GM08714 (cell line): Measurements from ENCODE around the gene SMCP.

Experiments used
- H3K4me3 ChIP-seq: fragments of 200-500 bp; sonication (Bioruptor generic); 2 replicates; pipeline ENCODE4 v1.5.1; 2014; ENCODE audit warnings: mild to moderate bottlenecking, low read length, inconsistent platforms
- ZNF274 ChIP-seq: IDR thresholded peaks from 2 replicates; pipeline ENCODE4 v1.6.1; 2012; ENCODE audit warnings: mild to moderate bottlenecking, low read depth, low read length

SMCP gene

DNA sequence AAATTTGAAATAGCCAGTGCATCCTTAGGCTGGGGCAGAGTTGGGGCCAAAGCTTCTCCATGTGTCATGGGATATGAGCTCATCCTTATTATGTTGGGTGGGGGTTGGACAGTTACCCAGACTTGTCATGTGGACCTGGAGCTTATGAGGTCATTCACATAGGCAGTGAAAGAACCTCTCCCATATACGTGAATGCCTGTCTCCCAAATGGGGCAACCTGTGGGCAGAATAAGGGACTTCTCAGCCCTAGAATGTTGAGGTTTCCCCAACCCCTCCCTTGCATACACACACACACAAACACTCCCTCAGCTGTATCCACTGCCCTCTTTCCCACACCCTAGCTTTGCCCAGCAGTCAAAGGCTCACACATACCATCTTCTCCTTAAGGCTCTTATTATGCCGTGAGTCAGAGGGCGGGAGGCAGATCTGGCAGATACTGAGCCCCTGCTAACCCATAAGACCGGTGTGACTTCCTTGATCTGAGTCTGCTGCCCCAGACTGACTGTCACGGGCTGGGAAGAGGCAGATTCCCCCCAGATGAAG is 28.0 kb downstream of the SMCP start:
- H3K4me3 ChIP-seq, result no peak overlapping the region
- no peak for TF ChIP-seq ZNF274

DNA sequence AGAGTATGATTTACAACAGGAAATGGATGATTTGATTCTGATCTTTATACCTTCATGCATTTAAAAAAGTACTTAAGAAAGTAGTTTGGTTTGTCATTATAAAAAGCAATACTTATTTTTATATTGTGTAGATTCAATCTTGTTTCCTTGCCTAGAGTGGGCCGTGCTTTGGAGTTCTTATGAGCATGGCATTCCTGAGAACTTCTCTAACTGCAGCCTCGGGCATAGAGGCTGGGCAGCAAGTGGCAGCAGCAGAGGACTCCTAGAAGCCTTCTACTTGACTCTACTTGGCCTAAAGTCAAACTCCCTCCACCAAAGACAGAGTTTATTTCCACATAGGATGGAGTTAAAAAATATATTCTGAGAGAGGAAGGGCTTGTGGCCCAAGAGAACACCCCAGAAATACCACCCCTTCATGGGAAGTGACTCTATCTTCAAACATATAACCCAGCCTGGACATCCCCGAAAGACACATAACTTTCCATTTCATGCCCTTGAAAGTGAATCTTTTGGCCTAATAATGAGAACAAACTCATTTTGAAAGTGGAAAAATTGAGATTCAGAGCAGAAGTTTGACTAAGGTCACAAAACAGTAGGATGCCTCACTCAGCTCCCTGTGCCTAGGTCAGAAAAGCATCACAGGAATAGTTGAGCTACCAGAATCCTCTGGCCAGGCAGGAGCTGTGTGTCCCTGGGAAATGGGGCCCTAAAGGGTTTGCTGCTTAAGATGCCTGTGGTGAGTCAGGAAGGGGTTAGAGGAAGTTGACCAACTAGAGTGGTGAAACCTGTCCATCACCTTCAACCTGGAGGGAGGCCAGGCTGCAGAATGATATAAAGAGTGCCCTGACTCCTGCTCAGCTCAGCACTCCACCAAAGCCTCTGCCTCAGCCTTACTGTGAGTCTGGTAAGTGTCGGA is 29.8 kb downstream of the SMCP start, which contains the start of gene IVL:
Gene IVL (plus strand): TSS at position 861 of the 916 bp plus-strand sequence. CDS start 1,252 bp downstream, outside the sequence.
- no peak within 1 kb of the TSS for H3K4me3 ChIP-seq
- no peak for TF ChIP-seq ZNF274

DNA sequence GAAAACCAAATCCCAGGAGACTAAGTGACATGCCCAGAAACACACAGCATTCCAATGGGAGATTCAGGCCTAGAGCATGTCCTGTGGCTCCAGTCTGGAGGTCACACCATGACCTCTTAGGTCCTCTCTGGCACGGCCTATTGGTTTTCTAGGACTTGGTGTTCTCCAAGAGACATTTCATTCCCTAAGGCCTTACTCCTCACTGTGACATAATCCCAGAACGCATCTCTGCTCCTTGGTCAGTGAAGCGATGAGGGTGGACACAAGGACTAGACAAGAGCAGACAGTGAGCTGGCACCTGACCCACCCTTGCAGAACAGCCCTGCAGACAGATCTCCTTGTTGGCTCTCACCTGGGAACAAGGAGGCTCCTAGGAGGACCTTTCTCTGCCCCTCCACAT is 31.1 kb downstream of the SMCP start:
- TF ChIP-seq ZNF274, result no peak
- H3K4me3 ChIP-seq, result no peak overlapping the region

DNA sequence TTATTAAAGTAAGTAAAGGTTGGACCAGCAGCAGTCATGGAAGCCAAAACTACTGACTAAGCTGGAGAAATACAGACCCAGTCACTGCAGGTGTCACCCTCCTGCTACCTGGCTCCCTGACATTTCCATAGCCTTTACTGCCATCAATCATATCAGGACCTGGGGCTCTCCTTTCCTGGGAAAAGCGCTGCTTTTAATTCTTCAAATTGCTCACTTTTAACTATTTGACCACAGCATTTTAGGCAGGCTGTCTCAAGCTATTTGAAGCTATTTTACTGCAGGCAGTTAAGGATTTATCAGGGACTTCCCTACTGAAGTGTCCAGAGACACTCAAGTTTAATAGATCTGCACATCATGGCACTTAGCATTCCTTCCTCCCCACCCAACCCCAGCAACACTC is 34.3 kb downstream of the SMCP start:
- TF ChIP-seq ZNF274, result no peak
- no peak overlapping the region for H3K4me3 ChIP-seq

DNA sequence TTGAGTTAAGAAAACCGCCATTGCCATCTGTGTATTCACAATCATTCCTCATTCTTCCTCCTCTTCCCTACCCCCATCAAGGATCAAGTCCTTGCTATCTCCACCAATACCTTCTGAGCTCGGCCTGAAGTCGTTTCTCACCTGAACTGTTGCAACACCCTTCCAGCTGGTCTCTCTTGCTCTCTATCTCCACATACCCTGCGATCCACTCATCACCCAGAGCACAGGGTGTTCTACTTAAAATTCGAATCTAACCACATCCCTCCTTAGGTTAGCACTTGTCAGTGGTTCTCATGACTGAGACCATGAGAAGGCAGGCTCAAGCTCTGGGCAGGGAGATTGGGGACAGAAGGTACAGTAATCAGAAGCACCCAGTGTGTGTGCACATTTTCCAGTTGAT is 34.8 kb downstream of the SMCP start:
- H3K4me3 ChIP-seq, result no peak overlapping the region
- no peak for TF ChIP-seq ZNF274

DNA sequence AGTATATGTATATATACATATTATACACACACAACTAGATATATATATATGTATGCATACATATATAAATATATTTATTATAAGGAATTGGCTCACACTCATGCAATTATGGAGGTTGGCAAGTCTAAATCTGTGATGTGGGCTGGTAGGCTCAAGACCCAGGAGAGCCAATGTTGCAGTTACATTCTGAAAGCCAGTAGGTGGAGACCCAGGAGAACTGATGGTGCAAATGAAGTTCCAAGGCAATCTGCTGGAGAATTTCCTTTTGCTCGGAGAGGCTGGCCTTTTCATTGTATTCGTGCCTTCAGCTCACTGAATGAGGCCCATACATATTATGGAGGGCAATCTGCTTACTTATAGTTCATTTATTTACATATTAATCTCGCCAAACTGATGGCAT is 39.7 kb downstream of the SMCP start:
- no peak overlapping the region for H3K4me3 ChIP-seq
- TF ChIP-seq ZNF274, result no peak

DNA sequence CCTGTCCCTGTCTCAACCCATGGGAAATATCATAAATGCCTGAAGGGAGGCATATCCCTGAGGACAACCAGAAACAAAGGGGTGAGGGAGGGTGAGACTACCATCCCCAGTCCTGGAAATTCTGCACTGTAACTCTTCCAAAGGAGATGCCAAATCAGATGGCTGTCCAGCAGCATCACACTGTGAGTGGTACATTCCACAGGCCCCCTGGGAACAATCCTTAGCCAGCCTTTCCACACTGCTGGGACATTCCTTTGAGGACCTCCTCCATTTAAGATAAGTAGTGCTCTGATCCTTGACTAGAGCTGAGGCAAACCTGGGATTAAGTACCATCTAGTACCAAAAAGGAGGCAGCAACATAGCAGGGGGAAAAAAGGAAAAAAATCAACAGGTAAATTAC is 40.9 kb downstream of the SMCP start:
- no peak for TF ChIP-seq ZNF274

DNA sequence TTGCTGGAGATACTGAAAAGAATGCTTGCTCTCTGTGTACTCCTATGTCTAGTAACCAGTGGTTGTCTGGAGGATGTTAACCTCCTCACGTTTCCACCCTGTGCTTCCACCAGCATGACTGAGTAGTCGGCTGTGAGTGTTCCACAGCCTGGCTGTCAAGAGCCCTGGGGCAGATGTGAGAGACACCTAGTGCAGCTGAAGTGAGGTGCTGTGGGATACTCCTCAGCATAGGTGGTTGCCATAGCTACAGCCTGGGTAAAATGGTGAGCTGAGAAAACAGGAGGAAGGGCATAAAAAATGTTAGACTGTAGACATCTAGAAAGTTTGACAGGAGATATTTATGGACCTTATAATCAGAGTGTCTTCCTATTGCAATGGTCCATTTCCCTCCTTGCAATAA is 46.1 kb downstream of the SMCP start:
- no peak overlapping the region for H3K4me3 ChIP-seq
- no peak for TF ChIP-seq ZNF274

More for the DNA sequence above, 40.9 kb downstream of the SMCP start:
- H3K4me3 ChIP-seq, result no peak overlapping the region

DNA sequence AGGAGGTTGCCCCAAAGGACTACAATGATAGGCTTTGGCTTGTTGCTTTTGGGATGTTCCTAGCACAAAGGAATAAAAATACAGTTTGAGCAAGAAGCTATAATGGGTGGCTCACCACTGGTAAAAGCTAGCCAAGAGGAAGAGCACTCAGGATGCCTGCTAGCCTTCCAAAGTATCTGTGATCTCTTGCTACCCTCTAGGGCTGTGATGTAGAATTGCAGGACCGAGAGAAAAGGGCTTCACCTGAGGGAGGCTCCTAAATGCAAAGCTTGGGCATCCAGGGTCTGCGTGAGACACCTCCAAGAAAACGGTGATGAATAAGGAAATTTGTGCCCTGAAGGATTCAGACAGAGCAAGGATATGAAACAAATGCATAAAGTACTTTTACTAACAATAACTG is 48.0 kb downstream of the SMCP start:
- TF ChIP-seq ZNF274, result no peak
- H3K4me3 ChIP-seq, result no peak overlapping the region

DNA sequence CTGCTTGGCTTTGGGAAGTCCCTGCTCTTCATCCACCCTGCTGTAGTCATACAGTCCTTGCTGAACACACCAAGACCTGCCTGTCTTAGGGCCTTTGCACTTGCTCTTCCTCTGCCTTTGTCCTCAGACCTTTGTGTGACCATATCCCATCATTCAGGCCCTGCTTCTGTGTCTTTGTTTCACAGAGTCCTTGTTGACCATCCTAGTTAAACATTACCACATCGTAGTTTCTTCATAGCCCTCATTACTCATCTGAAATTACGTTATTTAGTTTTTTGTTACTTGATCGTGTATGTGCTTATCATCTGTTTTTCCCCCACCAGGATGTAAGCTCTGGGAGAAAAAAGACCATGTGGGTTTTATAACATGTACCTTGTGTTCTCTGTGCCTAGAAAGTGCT is 50.5 kb downstream of the SMCP start:
- H3K4me3 ChIP-seq, result no peak overlapping the region
- TF ChIP-seq ZNF274, result no peak

DNA sequence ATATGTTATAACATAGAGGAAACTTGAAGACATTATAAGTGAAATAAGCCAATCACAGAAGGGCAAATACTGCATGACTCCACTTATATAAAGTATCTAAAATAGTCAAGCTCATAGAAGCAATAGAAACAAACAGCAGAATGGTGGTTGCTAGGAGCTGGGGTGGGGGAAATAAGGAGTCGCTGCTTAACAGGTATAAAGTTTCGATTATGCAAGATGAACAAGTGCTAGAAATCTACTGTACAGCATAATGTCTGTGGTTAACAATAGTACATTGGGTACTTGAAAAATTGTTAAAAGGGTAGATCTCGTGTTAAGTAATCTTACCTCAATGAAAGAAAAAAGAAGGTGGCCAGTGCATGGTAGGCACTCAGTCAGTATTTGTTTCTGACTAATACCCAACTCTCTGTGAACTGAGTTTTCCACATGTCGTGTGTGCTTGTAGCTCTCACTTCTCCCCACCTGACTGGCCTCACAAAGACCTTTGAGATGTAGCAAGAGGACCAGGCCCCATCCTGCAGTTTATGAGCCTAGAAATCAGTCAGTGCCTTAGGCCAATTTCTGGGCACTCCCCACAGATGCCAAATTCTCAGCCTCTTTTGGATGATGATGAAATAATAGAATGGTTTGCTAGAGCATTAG is 54.2 kb downstream of the SMCP start:
- TF ChIP-seq ZNF274, result no peak
- H3K4me3 ChIP-seq, result no peak overlapping the region

DNA sequence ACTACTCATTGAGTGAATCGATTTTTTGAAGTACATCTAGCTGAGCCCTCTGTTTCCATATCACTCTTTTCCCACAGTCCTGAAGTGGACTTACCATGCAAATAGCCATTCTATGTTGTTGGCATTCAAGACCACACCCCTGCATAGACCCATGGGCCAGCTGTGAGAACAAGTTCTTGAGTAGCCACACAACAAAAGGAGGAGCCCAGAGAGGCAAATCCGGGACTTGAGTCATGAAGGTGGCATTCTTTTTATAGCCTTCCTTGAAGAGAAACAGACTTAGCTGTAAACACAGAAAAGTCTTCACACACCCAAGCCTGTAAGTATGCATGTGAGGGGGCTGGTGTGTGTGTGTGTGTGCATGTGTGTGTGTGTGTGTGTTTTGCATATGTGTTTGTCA is 55.1 kb downstream of the SMCP start:
- TF ChIP-seq ZNF274, result no peak
- H3K4me3 ChIP-seq, result no peak overlapping the region
